HG03575 (cell line): ENCODE data around the gene LENG9.
"Not testable (repeated sequence)": the region's sequence is repeated elsewhere in the genome, so short reads cannot be mapped to it uniquely, and the experiment has no call there.

Source experiments
- ATAC-seq: cut with Tn5 transposase; IDR thresholded peaks from one replicate; pipeline ENCODE4 v1.9.1; 2021; ENCODE audit not compliant: unreplicated experiment, insufficient number of reproducible peaks, low FRiP score; ENCODE audit errors: extremely low read depth

Gene LENG9

DNA sequence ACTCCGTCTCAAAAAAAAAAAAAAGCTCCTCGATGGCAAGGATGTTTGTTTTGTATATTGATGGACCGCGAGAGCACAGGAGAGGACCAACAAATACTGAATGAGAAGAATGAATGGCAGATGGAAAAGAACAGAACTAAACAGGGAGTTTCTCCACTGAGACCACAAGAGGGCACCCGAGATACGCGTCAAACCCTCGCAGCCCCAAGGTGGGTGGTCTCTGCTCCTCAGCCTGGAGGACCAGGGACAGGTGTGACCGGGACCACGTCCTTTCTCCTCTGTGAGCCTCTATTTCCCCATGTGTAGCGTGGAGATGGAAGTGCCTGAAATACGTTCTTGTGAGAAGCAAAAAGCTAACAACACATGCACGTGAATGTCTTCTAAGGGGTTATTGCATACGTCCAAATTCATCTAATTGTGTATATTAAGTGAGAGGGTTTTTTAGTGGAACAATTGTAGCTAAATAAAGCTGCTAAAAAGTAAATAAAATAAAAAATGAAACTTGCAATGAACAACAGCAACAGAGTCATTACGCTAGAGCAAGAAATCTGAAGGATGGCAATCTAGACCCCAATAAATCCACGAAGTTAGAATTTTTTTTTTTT is 17.9 kb upstream of the LENG9 start:
- no peak for ATAC-seq

DNA sequence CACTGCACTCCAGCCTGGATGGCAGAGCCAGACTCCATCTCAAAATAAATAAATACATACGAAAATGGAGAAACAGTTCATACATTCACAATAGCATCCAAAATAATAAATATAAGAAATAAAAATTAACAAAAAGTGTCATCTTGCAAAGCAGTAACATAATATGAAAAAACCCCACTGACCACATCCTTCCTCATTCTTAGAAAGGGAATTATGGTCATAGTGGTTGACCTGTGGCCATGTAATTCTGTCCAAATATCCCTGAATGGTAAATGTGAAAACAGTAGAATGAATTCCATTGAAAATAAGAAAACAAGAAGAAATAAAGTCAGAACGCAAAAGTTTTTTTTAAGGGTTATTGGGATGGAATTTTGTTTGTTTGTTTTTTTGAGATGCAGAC is 16.5 kb upstream of the LENG9 start:
- ATAC-seq: no peak

DNA sequence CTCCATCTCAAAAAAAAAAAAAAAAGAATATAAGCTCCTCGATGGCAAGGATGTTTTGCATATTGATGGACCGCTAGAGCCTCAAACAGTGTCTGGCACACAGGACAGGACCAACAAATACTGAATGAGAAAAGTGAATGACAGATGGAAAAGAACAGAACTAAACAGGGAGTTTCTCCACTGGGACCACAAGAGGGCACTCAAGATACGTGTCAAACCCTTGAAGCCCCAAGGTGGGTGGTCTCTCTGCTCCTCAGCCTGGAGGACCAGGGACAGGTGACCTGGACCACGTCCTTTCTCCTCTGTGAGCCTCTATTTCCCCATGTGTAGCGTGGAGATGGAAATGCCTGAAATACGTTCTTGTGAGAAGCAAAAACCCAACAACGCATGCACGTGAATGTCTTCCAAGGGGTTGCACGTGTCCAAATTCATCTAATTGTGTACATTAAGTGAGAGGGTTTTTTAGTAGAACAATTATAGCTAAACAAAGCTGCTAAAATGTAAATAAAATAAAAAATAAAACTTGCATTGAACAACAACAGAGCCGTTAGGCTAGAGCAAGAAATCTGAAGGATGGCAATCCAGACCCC is 15.2 kb upstream of the LENG9 start:
- ATAC-seq: no peak

DNA sequence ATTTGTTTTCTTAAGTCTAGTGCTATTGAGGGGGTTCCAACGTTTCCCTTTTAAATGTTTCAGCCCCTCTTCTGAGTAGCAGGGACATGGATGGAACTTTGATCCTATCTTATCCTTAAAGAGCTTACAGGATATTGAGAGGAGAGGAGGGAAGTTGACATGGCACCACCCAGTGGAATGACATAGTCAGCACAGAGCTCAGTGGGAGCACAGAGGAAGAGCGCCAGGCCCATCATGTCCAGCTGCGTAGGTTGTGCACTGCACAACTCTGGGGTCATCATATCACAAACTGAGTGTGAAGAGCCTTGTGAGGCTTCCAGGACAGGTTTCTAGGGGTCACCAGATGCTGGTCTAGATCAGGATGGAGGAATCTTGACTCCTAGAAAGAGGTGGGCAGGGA is 14.1 kb upstream of the LENG9 start:
- no peak for ATAC-seq

DNA sequence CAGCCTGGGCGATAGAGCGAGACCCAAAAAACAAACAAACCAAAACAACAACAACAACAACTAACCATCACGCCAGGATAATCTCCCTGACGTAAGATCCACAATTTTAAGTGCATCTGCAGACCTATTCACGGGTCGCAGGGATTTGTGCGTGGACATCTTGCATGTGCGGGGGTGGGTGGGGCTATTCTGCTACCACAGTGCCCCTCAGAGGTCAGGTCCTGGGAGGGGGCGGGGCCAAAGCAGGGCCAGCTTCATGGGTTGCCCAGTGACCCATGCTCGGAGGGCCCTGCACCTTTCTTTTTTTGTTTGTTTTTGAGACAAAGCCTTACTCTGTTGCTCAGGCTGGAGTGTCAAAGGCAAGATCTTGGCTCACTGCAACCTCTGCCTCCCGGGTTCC is 12.1 kb upstream of the LENG9 start:
- no peak for ATAC-seq

DNA sequence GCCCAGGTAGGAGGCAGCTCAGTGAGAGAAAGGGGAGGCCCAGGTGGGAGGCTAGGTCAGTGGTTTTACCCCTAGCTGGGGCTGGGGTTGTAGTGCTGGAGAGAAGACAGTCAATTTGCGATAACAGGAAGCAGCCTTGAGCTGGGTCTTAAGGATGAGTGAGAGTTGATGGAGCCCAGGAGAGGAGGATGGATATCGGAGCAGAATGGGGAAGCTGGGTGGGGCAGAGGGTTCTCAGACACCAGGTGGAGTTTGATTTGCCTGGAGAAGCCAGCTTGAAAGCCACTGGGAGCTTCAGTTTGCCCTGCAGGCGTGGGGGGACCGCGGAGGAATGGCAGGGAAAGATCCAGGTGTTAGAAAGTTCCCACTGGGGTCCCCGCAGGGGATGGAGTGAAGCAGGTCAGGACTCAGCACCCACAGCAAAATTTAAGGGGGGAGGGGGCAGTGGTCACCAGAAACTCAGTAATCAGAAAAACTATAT is 10.4 kb upstream of the LENG9 start:
- ATAC-seq: no peak

DNA sequence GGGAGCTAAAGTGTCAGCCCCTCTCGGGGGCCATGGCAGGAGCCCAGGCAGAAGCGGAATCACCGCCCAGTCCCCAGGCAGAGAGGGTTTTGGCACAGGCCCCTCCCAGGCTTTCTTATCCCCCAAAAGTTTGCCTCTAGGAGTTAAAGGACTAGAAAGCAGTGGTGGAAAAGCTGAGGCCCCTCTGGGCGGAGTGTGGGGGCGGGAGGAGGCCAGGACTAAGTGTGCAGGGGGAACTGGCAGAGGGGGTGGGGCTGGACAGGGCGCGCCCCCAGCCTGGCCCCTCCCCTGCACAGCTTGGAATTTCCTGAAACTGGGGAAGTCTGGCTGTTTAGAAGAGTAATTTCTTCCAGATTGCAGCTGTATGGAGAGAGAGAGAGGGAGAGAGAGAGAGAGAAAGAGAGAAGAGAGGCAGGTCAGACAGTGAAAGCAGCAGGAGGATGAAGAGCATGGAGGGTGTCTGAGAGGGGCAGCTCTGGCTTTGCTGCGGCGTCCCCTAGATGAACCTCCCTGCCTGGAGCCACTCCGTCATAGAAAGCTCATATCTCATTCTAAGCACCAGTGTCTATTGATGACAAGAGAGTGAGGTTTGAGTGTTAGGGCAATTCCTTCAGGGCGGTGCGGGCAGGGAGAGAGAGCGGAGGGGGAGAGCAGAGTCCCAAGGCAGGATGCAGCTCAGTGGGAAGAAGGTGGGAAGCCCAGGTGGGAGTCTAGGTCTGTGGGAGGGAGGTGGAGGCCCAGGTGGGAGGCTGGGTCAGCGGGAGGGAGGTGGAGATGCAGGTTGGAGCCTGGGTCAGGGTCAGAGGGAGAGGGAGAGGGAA is 9.7 kb upstream of the LENG9 start, which contains the start of gene CDC42EP5:
Gene CDC42EP5 (minus strand): TSS at position 226 of the 821 bp plus-strand sequence. CDS start 7,749 bp downstream, outside the sequence.
- no peak for ATAC-seq

DNA sequence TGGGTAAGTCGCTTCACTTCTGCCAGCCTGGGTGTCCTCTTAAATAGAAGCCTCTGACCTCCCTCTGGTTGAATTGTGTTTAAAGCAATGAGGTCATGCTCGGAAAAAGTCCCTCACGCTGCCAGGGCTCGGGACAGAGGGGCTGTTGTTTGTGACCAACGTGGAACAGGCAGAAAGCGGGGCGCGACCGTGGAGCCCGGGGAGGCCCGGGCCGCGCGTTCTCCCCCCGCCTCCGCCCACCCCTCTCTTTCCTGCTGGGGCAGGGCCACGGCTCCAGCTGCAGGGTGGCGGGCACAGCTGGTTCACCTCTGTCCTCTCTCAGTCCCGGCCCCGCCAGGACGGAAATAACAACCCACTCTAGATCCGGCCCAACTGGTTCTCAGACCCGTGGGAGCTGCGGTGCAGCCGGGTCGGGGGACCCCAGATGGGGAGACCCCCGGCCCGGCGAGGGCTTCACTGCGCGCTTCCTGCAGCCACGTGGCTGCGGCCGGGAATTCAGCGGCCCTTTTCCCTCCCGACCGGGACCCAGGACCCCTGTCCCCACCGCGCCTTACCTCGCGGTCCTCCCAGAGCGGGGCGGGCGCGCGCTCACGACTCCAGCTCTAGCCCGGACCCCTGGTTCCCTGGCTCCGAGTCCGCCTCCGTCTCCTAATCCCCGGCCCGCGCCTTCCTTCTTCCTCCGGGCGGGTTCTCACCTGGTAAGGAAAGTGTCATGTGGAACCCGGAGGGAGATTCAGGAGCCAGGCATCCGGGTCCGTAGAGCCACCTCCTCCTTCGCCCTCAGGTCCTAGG is 7.6 kb upstream of the LENG9 start:
- no peak for ATAC-seq

DNA sequence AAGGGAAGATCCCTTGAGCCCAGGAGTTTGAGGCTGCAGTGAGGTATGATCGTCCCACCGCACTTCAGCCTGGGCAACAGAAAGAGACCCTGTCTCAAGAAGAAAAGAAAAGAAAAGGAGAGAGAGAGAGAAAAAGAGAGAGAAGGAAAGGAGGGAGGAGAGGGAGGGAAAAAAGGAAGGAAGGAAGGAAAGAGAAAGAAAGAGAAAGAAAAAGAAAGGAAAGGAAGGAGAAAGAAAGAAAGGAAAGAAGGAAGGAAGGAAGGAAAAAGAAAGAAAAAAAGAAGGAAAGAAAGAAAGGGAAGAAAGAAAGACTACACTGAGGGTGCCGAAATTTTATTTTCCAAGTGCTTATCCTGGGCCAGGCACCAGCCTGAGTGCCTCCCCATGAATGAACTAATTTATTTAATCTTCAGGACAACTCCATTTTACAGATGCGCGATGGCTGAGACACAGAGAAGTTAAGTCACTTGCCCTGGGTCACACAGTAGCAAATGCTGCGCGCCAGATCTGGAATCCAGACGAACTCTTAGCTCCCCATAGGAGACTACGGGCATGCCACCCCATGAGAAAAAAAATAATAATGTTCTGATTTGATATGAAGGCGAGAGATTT is 6.8 kb upstream of the LENG9 start:
- ATAC-seq: no peak

DNA sequence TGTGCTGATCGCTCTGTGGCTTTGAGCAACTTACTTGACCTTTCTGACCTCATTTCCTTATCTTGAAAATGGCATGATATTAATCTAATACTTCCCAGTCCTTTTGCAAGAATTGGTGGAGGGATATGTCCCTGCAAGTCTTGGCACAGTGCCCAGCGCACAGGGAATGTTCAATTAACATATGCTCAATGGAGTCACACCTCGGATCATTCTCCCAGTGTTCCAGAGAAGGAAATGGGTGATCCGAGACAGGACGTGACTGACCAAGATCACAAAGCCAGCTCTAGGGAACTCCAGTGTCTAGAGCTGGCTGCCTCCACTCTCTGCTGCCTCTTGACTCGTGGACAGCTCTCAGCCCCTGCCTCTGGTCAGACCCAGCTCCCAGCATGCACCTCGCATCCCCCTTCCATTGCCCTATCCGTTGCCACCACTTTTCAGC is 5.9 kb upstream of the LENG9 start:
- no peak for ATAC-seq

DNA sequence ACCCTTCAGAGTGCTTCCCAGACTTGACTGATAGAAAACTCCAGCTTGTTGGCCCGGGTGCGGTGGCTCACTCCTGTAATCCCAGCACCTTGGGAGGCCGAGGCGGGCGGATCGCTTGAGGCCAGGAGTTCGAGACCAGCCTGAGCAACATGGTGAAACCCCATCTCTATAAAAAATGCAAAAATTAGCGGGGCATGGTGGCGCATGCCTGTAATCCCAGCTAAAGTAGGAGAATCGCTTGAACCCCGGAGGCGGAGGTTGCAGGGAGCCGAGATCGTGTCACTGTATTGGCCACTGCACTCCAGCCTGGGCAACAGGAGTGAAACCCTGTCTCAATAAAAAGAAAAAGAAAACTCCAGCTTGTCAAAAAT is 2.5 kb upstream of the LENG9 start:
- not testable (repeated sequence) for ATAC-seq

DNA sequence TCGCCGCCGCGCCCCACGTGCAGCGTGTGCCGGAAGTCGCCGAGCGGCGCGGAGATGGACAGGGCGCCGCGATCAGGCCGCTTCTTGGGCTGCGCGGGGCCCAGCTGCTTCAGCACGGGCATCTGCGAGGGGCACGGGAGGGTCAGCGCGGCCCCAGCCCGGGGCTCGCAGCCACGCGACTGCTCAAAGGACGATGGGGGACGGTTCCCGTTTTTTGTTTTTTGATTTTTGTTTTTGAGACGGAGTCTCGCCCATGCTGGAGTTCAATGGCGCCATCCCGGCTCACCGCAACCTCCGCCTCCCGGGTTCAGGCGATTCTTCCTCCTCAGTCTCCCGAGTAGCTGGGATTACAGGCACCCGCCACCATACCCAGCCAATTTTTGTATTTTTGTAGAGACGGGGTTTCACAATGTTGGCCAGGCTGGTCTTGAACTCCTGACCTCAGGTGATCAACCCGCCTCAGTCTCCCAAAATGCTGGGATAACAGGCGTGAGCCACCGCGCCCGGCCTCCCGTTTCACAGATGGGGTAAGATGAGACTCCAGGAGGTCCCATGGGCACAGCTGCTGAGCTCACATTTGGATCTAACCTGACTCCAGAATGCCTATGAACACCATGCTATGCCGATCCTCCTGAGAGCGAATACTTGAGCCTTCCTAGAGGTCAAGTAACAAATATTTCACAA is 2.0 kb upstream of the LENG9 start:
- ATAC-seq: no peak

DNA sequence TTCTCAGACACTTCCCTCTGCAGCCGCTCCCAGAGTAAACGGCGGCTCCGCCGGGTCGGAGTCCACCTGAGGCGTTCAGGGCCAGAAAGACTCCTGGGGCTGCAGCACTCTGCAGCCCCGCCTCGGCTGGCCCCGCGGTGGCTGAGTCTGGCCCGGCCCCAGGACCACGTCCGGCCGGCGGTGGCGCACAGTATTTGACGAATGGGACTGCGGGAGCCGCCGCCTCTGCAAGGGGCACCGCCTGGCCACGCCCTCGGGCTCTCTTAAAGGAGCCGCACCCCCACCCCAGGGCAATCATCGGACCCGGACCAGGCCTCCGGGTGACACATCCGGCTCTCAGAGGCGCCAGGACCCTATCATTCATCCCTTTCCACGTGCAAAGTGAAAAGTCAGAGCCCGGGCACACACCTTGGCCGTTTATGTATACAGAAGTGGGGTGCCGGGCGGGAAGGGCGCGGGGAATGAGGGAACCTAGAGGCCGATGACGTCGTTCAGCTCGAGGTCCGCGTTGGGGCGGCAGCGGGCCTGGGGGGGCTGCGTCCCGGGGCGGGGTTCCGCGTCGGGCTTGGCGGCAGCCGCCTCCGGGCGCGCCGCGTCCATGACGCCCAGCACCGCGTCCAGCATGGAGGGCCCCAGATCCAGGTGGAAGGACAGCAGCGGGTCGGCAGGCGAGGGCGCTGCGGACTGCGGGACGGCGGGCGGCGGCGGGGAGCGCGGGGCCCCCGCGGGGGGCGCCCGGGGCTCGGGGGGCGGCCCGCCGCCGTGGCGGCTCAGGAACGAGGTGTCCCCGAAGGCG is 1.2 kb upstream of the LENG9 start:
- peak; percentile 5 for ATAC-seq

DNA sequence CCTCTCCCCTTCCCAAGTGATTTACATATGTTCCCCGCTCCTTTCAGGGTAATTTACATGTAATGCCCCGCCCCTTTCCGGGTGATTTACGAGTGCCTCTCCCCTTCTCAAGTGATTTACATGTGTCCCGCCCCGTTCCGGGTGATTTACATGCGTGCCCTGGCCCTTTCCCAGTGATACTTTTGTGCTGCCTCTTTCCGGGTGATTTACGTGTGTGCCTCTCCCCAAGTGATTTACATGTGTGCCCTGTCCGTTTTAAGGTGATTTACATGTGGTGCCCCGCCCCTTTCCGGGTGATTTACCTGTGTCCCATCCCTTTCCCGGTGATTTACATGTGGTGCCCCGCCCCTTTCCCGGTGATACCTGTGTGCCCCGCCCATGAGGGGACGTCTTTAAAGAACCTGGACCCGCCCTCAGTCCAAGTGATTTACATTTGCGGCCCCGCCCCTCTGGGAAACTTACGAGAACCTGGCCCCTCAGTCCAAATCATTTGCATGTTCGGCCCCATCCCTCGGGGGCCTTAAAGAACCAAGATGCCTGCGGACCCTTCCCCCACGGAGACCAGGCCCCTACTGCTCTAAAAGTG is 559 bp upstream of the LENG9 start:
- peak; percentile 27 for ATAC-seq

DNA sequence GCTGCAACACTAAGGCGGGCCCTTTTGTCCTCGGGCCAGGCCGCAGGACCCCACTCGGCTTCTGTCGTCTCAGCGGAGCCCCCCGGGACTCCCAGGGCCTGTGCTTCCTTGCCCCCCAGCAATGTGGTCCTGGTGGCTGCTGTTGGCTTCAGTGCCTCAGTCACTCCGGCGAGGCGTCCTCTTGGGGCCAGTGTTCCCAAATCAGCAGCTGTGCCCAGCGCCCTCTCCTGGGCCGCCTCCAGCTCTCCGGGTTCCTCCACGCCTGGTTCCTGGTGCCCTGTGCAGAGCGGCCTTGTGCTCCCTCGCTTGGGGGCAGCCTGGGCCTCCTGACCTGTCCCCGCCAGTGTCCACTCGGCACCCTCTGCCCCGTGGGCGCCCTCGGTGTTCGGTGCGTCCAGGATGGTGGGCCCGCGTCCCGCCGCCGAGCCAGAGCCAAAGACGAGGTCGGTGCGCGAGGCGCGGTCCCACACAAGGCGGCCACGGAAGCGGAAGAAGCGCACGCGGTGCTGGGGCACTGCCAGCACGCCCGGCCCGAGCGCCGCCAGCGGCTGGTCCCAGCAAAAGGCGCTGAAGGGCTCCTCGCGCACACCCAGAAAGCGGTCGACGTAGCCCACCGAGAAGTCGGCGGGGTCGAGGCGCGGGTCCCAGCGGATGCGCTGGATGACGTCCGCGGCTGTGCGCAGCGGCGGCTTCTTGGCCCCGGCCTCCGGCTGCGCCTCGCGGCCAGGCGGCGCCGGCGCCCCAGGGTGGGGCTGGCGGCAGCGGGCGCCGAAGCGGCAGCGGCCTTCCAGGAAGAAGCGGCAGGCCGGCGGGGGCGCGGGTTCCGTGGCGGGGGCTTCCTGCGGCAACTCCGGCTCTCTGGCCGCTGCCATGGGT is 685 bp downstream of the LENG9 start:
- ATAC-seq: no peak

DNA sequence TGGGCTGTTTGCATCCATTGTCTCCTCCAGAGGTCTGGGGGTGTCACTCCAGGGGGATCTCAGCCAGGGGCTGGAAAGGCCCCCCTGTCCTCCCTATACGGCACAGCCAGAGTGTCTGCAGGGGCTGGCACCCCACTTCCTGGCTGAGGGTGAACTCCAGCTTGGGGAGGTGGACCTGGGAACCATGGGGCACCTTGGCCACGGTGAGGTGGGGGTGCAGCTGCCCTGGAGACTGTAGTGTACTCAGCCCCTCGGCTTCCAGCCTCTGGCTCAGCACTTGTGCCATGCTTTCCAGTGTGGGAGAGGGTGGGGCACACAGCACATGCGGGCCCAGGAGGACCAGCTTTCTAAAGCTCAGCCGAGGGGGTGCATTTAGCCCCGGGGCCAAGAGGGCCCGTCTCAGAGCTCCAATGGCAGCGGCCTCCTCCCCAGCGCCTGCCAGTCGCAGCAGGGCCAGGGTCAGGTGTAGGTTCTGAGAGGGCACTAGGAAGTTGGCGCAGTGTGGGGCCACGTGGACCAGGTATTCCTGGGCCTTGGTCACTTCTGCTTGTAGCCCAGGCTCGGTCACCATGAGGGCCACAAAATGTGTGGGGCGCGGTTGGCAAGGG is 1.4 kb downstream of the LENG9 start:
- no peak for ATAC-seq
